Measurements from ENCODE around the gene GCA. TPM values are rescaled to one million over a fixed set of nuclear protein-coding genes. Genes with fewer than 3 reads are reported as not detected.

Gene GCA
- total RNA-seq, 1 experiment from 2014 or later = 18.8 TPM

DNA sequence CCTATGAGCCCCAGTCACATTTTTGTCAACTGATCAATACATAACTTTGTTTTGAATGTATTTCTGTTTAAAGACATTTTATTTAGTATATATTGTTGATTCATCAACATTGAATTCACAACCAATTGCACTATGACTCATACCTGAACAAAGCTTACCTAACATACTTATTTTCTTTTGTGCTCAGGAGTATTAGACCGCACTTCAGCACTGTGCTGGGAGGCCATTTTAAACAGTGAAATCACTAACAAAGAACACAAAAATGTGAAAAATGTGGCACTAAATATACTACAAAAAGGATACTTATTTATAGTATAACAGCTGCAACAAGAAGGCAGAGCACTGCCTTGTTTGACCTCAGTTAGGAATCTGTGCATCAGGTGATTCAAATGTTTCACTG lies 13.1 kb upstream of the GCA start:
- H3K9me2 ChIP-seq (ENCODE audit: insufficient read depth) = no peaks in the 10 kb centered on the region
- no peaks in the 10 kb centered on the region for H3K27me3 ChIP-seq (ENCODE audit: insufficient read depth, low read length)
- no peaks in the 10 kb centered on the region for H3K36me3 ChIP-seq (ENCODE audit: control insufficient read depth in 1 of 2, insufficient read depth in 2 of 2, low read length in 2 of 2)
- no peak for DNase-seq (ENCODE audit: low read depth, low spot score)
- ChIA-PET CTCF (no interaction called here), POLR2A (no interaction called here), RAD21 (ENCODE audit: low non-redundant PET in 1 of 2, low total read pairs in 2 of 2, uncharacterized antibody in 2 of 2, unreplicated experiment in 2 of 2) (no interaction called here)
- no TSS peak for BruUV-seq (replicated peaks)
- H3K9me3 ChIP-seq (ENCODE audit: control insufficient read depth in 1 of 2, insufficient read depth in 1 of 2, low read depth in 1 of 2, low read length in 2 of 2) = no peaks in the 10 kb centered on the region
- no peak overlapping the region for H3K9ac ChIP-seq (ENCODE audit: low read length)
- TF ChIP-seq TCF7L2 (IDR thresholded peaks at IDR 0.05; ENCODE audit: borderline replicate concordance, extremely low read depth, insufficient read depth, insufficient read length) = no peak
- TF ChIP-seq ZNF274 (IDR thresholded peaks at IDR 0.05; ENCODE audit: low read depth, low read length) = no peak
- TF ChIP-seq, protein P1, sequence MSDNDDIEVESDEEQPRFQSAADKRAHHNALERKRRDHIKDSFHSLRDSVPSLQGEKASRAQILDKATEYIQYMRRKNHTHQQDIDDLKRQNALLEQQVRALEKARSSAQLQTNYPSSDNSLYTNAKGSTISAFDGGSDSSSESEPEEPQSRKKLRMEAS (IDR thresholded peaks at IDR 0.05) = no peak
- no peak for TF ChIP-seq EGR1 (IDR thresholded peaks at IDR 0.05; ENCODE audit: low read depth)
- H4K20me1 ChIP-seq (ENCODE audit: insufficient read depth) = no peaks in the 10 kb centered on the region
- H3K4me1 ChIP-seq (ENCODE audit: control insufficient read depth in 1 of 2, insufficient read depth in 2 of 2, low read length in 2 of 2) = no peaks in the 10 kb centered on the region
- no peak overlapping the region for H2AFZ ChIP-seq (ENCODE audit: low read depth, low read length, poor library complexity, severe bottlenecking)
- H3K4me3 ChIP-seq (replicated peaks in 1 of 2; ENCODE audit: low read depth in 1 of 2, low read length in 2 of 2) = no peak overlapping the region
- ATAC-seq = no peak
- intact Hi-C loops (cut with micrococcal nuclease) = no loop called here
- H3K27ac ChIP-seq (ENCODE audit: low read depth, low read length) = no peak overlapping the region
- no peaks in the 10 kb centered on the region for H3K79me2 ChIP-seq (ENCODE audit: insufficient read depth, low read length)
- H3K4me2 ChIP-seq (ENCODE audit: low read length) = no peak overlapping the region

DNA sequence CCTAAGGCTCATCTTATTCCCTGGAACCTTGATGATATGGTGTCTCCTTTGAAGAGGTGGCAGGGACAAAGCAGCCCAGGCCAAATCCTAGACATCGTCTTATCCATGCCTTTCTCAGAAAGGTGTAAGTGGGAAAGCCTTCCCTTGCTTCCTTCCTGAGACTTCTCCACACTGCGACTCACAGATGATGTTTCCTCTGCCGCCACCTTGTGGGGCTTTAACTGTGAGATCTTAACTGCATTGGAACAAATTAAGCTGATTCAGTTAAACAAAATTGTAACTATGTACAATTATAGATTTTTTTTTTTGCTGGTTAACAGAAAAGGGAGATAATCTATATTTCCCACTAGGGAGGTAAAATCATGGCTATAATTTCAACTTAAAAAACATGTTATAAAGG lies 10.0 kb upstream of the GCA start:
- Histone ChIP-seq H3K9me2 (ENCODE audit: insufficient read depth) (no peaks in the 10 kb centered on the region), H4K20me1 (ENCODE audit: insufficient read depth) (no peaks in the 10 kb centered on the region; the same call in 1 of the 2 replicates), H3K4me2 (ENCODE audit: low read length) (no peak overlapping the region; the same call in 1 of the 2 replicates), H3K9ac (ENCODE audit: low read length) (no peak overlapping the region), H3K4me3 (replicated peaks in 1 of 2; ENCODE audit: low read depth in 1 of 2, low read length in 2 of 2) (no peak overlapping the region), H3K9me3 (ENCODE audit: control insufficient read depth in 1 of 2, insufficient read depth in 1 of 2, low read depth in 1 of 2, low read length in 2 of 2) (no peaks in the 10 kb centered on the region), H3K79me2 (ENCODE audit: insufficient read depth, low read length) (no peaks in the 10 kb centered on the region), H3K4me1 (ENCODE audit: control insufficient read depth in 1 of 2, insufficient read depth in 2 of 2, low read length in 2 of 2) (no peaks in the 10 kb centered on the region), H3K27ac (ENCODE audit: low read depth, low read length) (no peak overlapping the region), H3K36me3 (ENCODE audit: control insufficient read depth in 1 of 2, insufficient read depth in 2 of 2, low read length in 2 of 2) (no peaks in the 10 kb centered on the region), H3K27me3 (ENCODE audit: insufficient read depth, low read length) (no peaks in the 10 kb centered on the region), H2AFZ (ENCODE audit: low read depth, low read length, poor library complexity, severe bottlenecking) (peak overlapping the region; percentile 72)
- ATAC-seq = peak; percentile 94
- ChIA-PET POLR2A (no interaction called here), CTCF (interaction anchor here (0.9 to 1.5 kb wide), 9 partner anchors 9 to 182 kb away, joined by 3 to 7 read pairs (median 3); partner anchors contain the start of genes GCA, GCG and IFIH1), RAD21 (ENCODE audit: low non-redundant PET in 1 of 2, low total read pairs in 2 of 2, uncharacterized antibody in 2 of 2, unreplicated experiment in 2 of 2) (no interaction called here)
- no peak for DNase-seq (ENCODE audit: low read depth, low spot score)
- intact Hi-C loops (cut with micrococcal nuclease) = no loop called here
- TF ChIP-seq, protein P2, sequence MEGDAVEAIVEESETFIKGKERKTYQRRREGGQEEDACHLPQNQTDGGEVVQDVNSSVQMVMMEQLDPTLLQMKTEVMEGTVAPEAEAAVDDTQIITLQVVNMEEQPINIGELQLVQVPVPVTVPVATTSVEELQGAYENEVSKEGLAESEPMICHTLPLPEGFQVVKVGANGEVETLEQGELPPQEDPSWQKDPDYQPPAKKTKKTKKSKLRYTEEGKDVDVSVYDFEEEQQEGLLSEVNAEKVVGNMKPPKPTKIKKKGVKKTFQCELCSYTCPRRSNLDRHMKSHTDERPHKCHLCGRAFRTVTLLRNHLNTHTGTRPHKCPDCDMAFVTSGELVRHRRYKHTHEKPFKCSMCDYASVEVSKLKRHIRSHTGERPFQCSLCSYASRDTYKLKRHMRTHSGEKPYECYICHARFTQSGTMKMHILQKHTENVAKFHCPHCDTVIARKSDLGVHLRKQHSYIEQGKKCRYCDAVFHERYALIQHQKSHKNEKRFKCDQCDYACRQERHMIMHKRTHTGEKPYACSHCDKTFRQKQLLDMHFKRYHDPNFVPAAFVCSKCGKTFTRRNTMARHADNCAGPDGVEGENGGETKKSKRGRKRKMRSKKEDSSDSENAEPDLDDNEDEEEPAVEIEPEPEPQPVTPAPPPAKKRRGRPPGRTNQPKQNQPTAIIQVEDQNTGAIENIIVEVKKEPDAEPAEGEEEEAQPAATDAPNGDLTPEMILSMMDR (IDR thresholded peaks at IDR 0.05 in 2 of 3, conservative IDR thresholded peaks at IDR 0.05 in 1 of 3; ENCODE audit: borderline replicate concordance in 1 of 3, insufficient read depth in 1 of 3, low read depth in 2 of 3, low read length in 2 of 3) = peak; percentile 37 to 61 (median 55); a peak in 5 of 6 replicates
- TF ChIP-seq, protein P1 (IDR thresholded peaks at IDR 0.05) = peak; percentile 36; the same call in 1 of the 2 replicates
- TF ChIP-seq, protein P3, sequence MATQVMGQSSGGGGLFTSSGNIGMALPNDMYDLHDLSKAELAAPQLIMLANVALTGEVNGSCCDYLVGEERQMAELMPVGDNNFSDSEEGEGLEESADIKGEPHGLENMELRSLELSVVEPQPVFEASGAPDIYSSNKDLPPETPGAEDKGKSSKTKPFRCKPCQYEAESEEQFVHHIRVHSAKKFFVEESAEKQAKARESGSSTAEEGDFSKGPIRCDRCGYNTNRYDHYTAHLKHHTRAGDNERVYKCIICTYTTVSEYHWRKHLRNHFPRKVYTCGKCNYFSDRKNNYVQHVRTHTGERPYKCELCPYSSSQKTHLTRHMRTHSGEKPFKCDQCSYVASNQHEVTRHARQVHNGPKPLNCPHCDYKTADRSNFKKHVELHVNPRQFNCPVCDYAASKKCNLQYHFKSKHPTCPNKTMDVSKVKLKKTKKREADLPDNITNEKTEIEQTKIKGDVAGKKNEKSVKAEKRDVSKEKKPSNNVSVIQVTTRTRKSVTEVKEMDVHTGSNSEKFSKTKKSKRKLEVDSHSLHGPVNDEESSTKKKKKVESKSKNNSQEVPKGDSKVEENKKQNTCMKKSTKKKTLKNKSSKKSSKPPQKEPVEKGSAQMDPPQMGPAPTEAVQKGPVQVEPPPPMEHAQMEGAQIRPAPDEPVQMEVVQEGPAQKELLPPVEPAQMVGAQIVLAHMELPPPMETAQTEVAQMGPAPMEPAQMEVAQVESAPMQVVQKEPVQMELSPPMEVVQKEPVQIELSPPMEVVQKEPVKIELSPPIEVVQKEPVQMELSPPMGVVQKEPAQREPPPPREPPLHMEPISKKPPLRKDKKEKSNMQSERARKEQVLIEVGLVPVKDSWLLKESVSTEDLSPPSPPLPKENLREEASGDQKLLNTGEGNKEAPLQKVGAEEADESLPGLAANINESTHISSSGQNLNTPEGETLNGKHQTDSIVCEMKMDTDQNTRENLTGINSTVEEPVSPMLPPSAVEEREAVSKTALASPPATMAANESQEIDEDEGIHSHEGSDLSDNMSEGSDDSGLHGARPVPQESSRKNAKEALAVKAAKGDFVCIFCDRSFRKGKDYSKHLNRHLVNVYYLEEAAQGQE (IDR thresholded peaks at IDR 0.05; ENCODE audit: low read depth) = no peak
- peak; percentile 63 for TF ChIP-seq RAD21 (IDR thresholded peaks at IDR 0.05; ENCODE audit: low read depth)
- BruUV-seq (replicated peaks) = no TSS peak
